Psoas muscle (tissue), 8 donors: ENCODE data around the gene ZNF799. TPM values are rescaled to one million over a fixed set of nuclear protein-coding genes. Genes with fewer than 3 reads are reported as not detected.

ENCODE experiments used
- ATAC-seq, 4 donors: fragments of 200-7000 bp; cut with Tn5 transposase; one replicate each; pipeline ENCODE4 v1.9.1; 2020; ENCODE audit warnings: moderate library complexity in 3 of 4, mild to moderate bottlenecking in 2 of 4
- DNase-seq, 2 donors: peaks; one replicate each; pipeline ENCODE4 v3.0.0-alpha.2; 2020
- H3K27ac ChIP-seq: fragments of 200-600 bp; one replicate; pipeline ENCODE4 v1.8.0; 2022
- H3K27me3 ChIP-seq, 3 donors: fragments of 200-600 bp in 1 of 3; one replicate each; pipeline versions ENCODE4 v1.6.1 to v1.8.0; 2013 to 2022; ENCODE audit warnings: low read length in 2 of 3, mild to moderate bottlenecking in 2 of 3, moderate library complexity in 1 of 3; ENCODE audit not compliant: insufficient read depth in 3 of 3
- H3K36me3 ChIP-seq, 2 donors: fragments of 200-600 bp in 1 of 2; one replicate each; pipeline versions ENCODE4 v1.6.1 to v1.8.0; 2013 to 2022; ENCODE audit warnings: low read depth in 1 of 2, mild to moderate bottlenecking in 1 of 2, moderate library complexity in 1 of 2; ENCODE audit not compliant: insufficient read depth in 1 of 2
- H3K4me1 ChIP-seq: fragments of 200-600 bp; one replicate; pipeline ENCODE4 v1.8.0; 2022
- H3K4me3 ChIP-seq: fragments of 200-600 bp; one replicate; pipeline ENCODE4 v1.8.0; 2022; ENCODE audit warnings: mild to moderate bottlenecking
- H3K9me3 ChIP-seq: fragments of 200-600 bp; one replicate; pipeline ENCODE4 v1.8.0; 2022
- WGBS, 3 donors: extraction: QIAGEN DNeasy Blood & Tissue Kit; methylation state at CpG; one replicate each; pipeline versions ENCODE4 v1.1.6 to v1.1.7; 2013; 5-methylcytosine and 5-hydroxymethylcytosine counted together
- intact Hi-C, 2 donors: fragments of 100-400 bp; cut with DNase I; formaldehyde crosslinking; loops; one replicate each; pipeline versions ENCODE4 v1.11.0 to v1.14.2; 2022
- polyA plus RNA-seq, 3 donors: library from polyadenylated mRNA; stranded (reverse); fragments of 200-250 nt; gene quantifications; one replicate each; pipeline ENCODE4 v1.2.3, GENCODE V29; 2013
- total RNA-seq, 4 donors: library from RNA; stranded (reverse); fragmentation: NEBNext Ultra II Directional in 2 of 4; extraction: Animal tissue kit (Norgen Biotek cat#: 25700) in 2 of 4; gene quantifications; one replicate each; pipeline versions ENCODE4 v1.2.1 to v1.2.4, GENCODE V29; 2021 to 2023
- TF ChIP-seq, protein P1 (sequence below): fragments of 200-600 bp; IDR thresholded peaks from one replicate; pipeline ENCODE4 v1.8.0; 2022; ENCODE audit warnings: antibody characterized with exemption
- donor health status: healthy with polysubstance abuse.
- donor health status: DM: no; HTN: no; CAD: no; lungs with moderate emphysema.
- donor health status: Bipolar disorder and iron deficiency.
- donor health status: healthy.
- donor health status: DM: yes; HTN: yes; CAD: no.
- donor health status: DM: no; HTN: no; CAD: no.
- donor health status: DM: no; HTN: no; CAD: no.
- donor health status: DM: yes; HTN: yes; CAD: no.

ZNF799 gene
- total and polyA plus RNA-seq, 7 donors: 1.7 to 3.4 (median 1.9) TPM

DNA sequence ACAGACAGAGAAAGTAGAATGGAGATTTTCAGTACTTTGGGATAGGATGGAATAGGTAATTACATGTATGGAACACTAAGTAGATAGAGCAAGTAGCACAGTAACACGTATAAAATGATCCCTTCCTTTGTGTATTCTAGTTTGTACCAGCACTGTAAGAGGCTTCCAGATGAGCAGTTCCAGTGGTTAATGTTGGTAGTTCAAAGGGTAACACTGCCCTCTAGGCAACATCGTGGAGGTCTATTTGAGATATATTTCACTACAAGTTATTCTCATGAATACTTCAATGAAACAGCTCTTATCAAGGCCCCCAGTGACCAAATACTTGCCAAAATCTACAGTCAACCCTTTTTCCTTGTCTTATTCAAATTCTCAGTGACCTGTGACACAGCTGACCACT is 54.2 kb downstream of the ZNF799 start:
- ATAC-seq (no peak), DNase-seq (no peak)
- Histone ChIP-seq H3K9me3 (peaks cover 65% of the 10 kb centered on the region), H3K4me1 (no peaks in the 10 kb centered on the region), H3K4me3 (no peak overlapping the region), H3K36me3 (peaks cover 17 to 27% of the 10 kb centered on the region in 2 donors), H3K27ac (no peak overlapping the region), H3K27me3 (no peaks in the 10 kb centered on the region)
- intact Hi-C loops: no loop called here
- TF ChIP-seq, protein P1, sequence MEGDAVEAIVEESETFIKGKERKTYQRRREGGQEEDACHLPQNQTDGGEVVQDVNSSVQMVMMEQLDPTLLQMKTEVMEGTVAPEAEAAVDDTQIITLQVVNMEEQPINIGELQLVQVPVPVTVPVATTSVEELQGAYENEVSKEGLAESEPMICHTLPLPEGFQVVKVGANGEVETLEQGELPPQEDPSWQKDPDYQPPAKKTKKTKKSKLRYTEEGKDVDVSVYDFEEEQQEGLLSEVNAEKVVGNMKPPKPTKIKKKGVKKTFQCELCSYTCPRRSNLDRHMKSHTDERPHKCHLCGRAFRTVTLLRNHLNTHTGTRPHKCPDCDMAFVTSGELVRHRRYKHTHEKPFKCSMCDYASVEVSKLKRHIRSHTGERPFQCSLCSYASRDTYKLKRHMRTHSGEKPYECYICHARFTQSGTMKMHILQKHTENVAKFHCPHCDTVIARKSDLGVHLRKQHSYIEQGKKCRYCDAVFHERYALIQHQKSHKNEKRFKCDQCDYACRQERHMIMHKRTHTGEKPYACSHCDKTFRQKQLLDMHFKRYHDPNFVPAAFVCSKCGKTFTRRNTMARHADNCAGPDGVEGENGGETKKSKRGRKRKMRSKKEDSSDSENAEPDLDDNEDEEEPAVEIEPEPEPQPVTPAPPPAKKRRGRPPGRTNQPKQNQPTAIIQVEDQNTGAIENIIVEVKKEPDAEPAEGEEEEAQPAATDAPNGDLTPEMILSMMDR: no peak
- whole genome bisulfite sequencing, 3 donors: 69 to 78% (median 73%) methylated on average over 2 of the region's 2 CpGs

DNA sequence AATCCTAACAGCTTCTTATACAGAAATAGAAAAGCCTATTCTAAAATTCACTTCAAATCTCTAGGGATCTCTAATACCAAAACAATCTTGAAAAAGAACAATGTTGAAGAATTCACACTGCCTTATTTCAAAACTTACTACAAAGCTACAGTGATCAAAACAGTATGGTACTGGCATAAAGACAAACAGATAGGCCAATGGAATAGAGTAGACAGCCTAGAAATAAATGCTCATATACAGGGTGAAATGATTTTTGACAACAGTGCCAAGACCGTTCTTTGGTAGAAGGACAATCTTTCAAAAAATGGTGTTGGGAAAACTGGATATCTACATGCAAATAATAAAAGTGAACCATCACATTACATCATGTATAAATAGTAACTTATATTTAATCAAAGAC is 55.9 kb downstream of the ZNF799 start:
- H3K27me3 ChIP-seq: no peaks in the 10 kb centered on the region
- peaks cover 50% of the 10 kb centered on the region for H3K9me3 ChIP-seq
- peaks cover 3 to 10% of the 10 kb centered on the region in 2 donors for H3K36me3 ChIP-seq
- intact Hi-C loops: no loop called here
- no peak for ATAC-seq
- no peak overlapping the region for H3K27ac ChIP-seq
- H3K4me1 ChIP-seq: no peaks in the 10 kb centered on the region
- no peak overlapping the region for H3K4me3 ChIP-seq
- TF ChIP-seq, protein P1: no peak
- no peak for DNase-seq
- 89 to 96% (median 94%) methylated on average over 1 of the region's 1 CpG for WGBS, 3 donors

Other genes with a start within 250 kb of the ZNF799 start
- 1 to 10 TPM in 2 of 4 donors, under 1 TPM in 2; 0.36 to 2.9 (median 1.1) TPM for gene ZNF625, start 244.5 kb downstream of the ZNF799 start, total RNA-seq
- gene ZNF625, start 244.5 kb downstream of the ZNF799 start, polyA plus RNA-seq: under 1 TPM in 2 of 3 donors, not detected in 1; 0.12 to 0.46 TPM
- 1 to 10 TPM; 2.1 to 3.7 (median 2.7) TPM for gene ZNF136, start 238.2 kb downstream of the ZNF799 start, total RNA-seq
- 1 to 10 TPM; 1.0 to 2.1 (median 1.8) TPM for gene ZNF136, start 238.2 kb downstream of the ZNF799 start, polyA plus RNA-seq
- gene ZNF44, start 106.4 kb downstream of the ZNF799 start, total RNA-seq: 1 to 10 TPM; 2.9 to 8.3 (median 6.0) TPM
- 1 to 10 TPM; 2.6 to 8.5 (median 5.5) TPM for gene ZNF44, start 106.4 kb downstream of the ZNF799 start, polyA plus RNA-seq
- gene ZNF563, start 67.6 kb downstream of the ZNF799 start, total RNA-seq: 1 to 10 TPM in 3 of 4 donors, under 1 TPM in 1; 0.84 to 2.5 (median 1.7) TPM
- gene ZNF563, start 67.6 kb downstream of the ZNF799 start, polyA plus RNA-seq: 1 to 10 TPM in 2 of 3 donors, under 1 TPM in 1; 0.90 to 7.6 (median 1.2) TPM
- 1 to 10 TPM in 3 of 4 donors, under 1 TPM in 1; 0.66 to 2.2 (median 1.3) TPM for gene ZNF442, start 35.6 kb downstream of the ZNF799 start, total RNA-seq
- under 1 TPM; 0.13 to 0.56 (median 0.27) TPM for gene ZNF442, start 35.6 kb downstream of the ZNF799 start, polyA plus RNA-seq
- gene ZNF443, start 39.8 kb upstream of the ZNF799 start, total RNA-seq: 1 to 10 TPM; 1.1 to 2.3 (median 1.2) TPM
- gene ZNF443, start 39.8 kb upstream of the ZNF799 start, polyA plus RNA-seq: 1 to 10 TPM in 1 of 3 donors, under 1 TPM in 2; 0.79 to 1.5 (median 0.86) TPM
- gene ZNF709, start 83.5 kb upstream of the ZNF799 start, total RNA-seq: 1 to 10 TPM in 3 of 4 donors, not detected in 1; 1.3 to 1.8 (median 1.7) TPM
- gene ZNF709, start 83.5 kb upstream of the ZNF799 start, polyA plus RNA-seq: under 1 TPM; 0.58 to 0.91 (median 0.68) TPM
- 1 to 10 TPM; 3.5 to 6.2 (median 5.4) TPM for gene ZNF564, start 150.2 kb upstream of the ZNF799 start, total RNA-seq
- gene ZNF564, start 150.2 kb upstream of the ZNF799 start, polyA plus RNA-seq: 1 to 10 TPM; 3.2 to 6.0 (median 4.6) TPM
- gene ZNF490, start 209.5 kb upstream of the ZNF799 start, total RNA-seq: 1 to 10 TPM; 1.6 to 4.9 (median 2.9) TPM
- gene ZNF490, start 209.5 kb upstream of the ZNF799 start, polyA plus RNA-seq: 1 to 10 TPM in 1 of 3 donors, under 1 TPM in 2; 0.17 to 1.8 (median 0.27) TPM
- gene ZNF791, start 209.6 kb upstream of the ZNF799 start, total RNA-seq: 10 to 100 TPM in 2 of 4 donors, 1 to 10 TPM in 2; 8.7 to 18.9 (median 10.9) TPM
- gene ZNF791, start 209.6 kb upstream of the ZNF799 start, polyA plus RNA-seq: 1 to 10 TPM; 4.1 to 8.8 (median 4.3) TPM